Fibroblast of the aortic adventitia (primary cell): ENCODE measurements around the gene TRIM74. TPM values are rescaled to one million over a fixed set of nuclear protein-coding genes. Genes with fewer than 3 reads are reported as not detected.
"Not testable (repeated sequence)": the region's sequence is repeated elsewhere in the genome, so short reads cannot be mapped to it uniquely, and the experiment has no call there.

Source experiments
- DNase-seq: peaks from one replicate; pipeline ENCODE4 v3.0.0-alpha.2; 2010; ENCODE audit warnings: low read depth
- H3K4me3 ChIP-seq: 2 replicates; pipeline ENCODE4 v1.5.1; 2011; ENCODE audit warnings: low read depth, mild to moderate bottlenecking, control low read depth, low read length, moderate library complexity
- total RNA-seq: library from RNA; depleted of rRNA; stranded (reverse); fragments of >200 nt; gene quantifications from 2 replicates; pipeline ENCODE4 v1.2.3, GENCODE V29; 2012; ENCODE audit warnings: low replicate concordance

TRIM74 gene
- total RNA-seq, 1 donor: not detected

GRCh38 chr7:72961346-72961650 is 8.0 kb downstream of the TRIM74 start:
- DNase-seq, H3K4me3 ChIP-seq: not testable (repeated sequence)

- not testable (repeated sequence) for H3K4me3 ChIP-seq, DNase-seq
Observed at GRCh38 chr7:72960626-72961345, 8.5 kb downstream of the TRIM74 start.

GRCh38 chr7:72960029-72960428 is 9.2 kb downstream of the TRIM74 start:
- not testable (repeated sequence) for DNase-seq, H3K4me3 ChIP-seq

DNA sequence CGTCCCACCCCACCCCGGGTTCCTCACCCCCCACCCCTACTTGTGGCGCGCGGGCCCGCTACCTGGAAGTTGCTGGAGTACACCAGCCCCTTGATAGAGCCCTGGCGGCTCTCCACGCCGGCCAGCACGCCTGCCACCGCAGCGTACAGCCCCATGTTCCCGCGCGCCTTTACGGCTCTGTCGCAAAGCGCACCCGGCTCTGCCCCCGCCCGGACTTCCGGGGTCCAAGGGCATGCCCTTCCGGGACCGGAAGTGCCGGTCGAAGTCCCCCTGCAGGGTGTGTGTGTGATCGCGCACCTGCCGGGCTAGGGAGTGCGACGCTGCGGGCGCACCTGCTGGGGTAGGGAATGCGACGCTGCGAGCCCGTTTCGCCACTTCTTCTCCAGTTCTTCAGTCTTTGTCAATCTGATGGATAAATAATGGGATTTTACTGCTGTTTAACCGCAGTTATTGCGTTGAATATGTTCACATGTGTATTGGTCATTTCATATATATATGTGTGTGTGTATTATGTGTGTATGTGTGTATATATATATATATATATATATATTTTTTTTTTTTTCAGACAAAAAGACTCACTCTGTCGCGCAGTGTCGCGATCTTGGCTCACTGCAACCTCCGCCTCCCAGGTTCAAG is 14.6 kb downstream of the TRIM74 start:
- not testable (repeated sequence) for DNase-seq
- H3K4me3 ChIP-seq: peak overlapping the region; percentile 42

GRCh38 chr7:72953901-72954562 is 15.2 kb downstream of the TRIM74 start:
- H3K4me3 ChIP-seq: peak overlapping the region; percentile 49
- not testable (repeated sequence) for DNase-seq

DNA sequence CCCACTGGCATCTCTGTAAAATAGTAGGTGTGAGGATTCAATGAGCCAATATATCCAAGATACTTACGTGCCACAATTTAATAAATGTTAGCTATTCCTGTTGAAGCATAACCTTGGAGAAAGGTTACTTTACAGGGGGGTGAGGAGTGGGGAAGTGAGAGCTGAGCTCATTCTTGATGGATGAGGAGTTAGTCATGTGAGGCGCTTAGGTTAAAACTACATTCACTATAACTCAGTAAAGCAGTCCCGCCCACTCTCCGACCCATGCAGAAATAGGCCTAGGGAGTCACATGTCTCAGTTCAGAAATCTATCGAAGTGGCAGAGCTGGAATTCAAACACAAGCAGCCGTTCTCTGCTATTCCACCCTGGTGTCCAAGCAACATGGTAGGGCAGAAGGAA is 18.8 kb downstream of the TRIM74 start:
- not testable (repeated sequence) for H3K4me3 ChIP-seq, DNase-seq

GRCh38 chr7:72949686-72950085 is 19.6 kb downstream of the TRIM74 start:
- not testable (repeated sequence) for DNase-seq

DNA sequence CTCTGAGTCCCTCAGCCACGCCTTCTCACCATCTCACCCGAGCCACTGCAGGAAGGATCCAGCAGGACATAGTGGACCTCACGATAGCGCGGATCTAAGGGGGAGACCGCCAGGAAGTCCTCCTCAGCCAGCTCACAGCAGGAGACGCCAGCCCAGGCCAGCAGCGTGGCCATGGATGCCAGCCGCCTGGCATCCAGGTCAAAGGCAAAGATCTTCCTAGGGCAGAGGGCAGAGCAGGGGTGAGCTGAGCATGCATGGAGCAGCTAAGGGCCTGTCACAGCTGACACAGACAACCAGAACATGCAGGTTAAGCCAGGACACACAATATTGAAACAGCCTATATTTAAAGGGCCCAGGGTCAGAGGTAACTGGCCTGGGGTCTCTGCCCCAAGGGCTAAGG is 20.0 kb downstream of the TRIM74 start:
- DNase-seq, H3K4me3 ChIP-seq: not testable (repeated sequence)

More at GRCh38 chr7:72949686-72950085, 19.6 kb downstream of the TRIM74 start:
- H3K4me3 ChIP-seq: not testable (repeated sequence)

DNA sequence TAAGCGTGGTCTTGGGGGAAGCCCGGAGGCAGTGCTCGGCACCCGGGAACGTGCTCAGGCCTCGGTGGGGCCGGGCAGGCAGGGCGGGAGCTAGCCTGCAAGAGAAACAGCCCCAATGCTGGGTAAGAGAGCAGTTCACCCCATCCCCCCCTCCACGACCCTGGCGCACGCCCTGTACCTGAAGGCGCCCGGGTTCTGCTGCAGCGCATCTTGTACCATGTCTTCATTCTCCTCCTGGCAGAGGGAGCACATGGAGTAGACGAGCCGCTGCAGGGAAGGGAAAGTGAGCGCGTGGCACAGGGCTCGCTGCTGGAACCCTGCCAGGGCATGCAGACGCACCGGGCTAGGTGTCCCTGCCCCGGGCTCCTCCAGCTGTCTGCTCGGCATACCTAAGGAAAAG is 20.6 kb downstream of the TRIM74 start:
- DNase-seq, H3K4me3 ChIP-seq: not testable (repeated sequence)

- not testable (repeated sequence) for H3K4me3 ChIP-seq, DNase-seq
Observed at GRCh38 chr7:72946130-72946745, 23.0 kb downstream of the TRIM74 start.

GRCh38 chr7:72945597-72945996 is 23.7 kb downstream of the TRIM74 start:
- not testable (repeated sequence) for DNase-seq, H3K4me3 ChIP-seq

DNA sequence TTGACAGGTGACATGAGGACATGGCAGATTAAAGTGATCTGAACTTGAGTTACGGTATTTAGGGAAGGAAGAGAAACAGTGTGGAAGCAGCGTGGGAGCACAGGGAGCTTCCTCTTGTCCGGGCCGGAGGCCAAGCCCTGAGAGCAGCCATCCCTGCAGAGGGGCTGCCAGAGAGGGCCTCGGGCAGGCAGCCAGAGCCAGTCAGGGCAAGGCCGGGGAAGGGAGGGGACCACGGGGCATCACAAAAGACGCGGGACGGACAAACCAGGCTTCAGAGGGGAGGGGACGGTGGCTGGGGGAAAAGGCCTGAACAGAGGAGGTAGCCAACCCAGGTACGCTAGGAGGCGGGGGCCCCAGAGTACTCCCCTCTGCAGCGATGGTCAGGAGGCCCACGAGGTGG is 24.3 kb downstream of the TRIM74 start:
- not testable (repeated sequence) for H3K4me3 ChIP-seq, DNase-seq

- not testable (repeated sequence) for DNase-seq, H3K4me3 ChIP-seq
Observed at GRCh38 chr7:72942956-72943355, 26.3 kb downstream of the TRIM74 start.

DNA sequence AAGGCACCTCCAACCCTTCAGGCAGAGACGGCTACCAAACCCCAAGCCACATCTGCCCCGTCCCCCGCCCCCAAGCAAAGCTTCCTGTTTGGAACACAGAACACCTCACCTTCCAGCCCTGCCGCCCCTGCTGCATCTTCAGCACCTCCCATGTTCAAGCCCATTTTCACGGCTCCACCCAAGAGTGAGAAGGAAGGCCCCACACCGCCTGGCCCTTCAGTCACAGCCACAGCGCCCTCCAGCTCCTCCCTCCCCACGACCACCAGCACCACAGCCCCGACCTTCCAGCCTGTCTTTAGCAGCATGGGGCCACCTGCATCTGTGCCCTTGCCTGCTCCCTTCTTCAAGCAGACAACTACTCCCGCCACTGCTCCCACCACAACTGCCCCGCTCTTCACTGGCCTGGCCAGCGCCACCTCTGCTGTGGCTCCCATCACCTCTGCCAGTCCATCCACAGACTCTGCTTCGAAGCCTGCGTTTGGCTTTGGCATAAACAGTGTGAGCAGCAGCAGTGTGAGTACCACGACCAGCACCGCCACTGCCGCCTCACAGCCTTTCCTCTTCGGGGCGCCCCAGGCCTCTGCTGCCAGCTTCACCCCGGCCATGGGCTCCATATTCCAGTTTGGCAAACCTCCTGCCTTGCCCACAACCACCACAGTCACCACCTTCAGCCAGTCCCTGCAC is 27.1 kb downstream of the TRIM74 start:
- DNase-seq, H3K4me3 ChIP-seq: not testable (repeated sequence)

- DNase-seq, H3K4me3 ChIP-seq: not testable (repeated sequence)
Observed at GRCh38 chr7:72928216-72928615, 41.0 kb downstream of the TRIM74 start.

DNA sequence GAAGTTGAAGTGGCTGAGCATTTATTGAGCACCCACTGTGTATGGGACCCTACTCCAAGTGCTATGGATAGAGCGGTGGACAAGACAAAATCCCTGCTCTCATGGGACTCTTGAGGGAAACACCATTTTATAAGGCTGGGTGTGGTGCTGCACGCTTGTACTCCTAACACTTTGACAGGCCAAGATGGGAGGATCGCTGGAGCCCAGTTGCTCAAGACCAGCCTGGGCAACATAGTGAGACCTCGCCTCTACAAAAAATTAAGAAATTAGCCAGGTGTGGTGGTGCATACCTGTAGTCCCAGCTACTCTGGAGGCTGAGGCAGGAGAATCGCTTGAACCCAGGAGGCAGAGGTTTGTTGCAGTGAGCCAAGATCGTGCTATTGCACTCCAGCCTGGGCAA is 41.5 kb downstream of the TRIM74 start:
- not testable (repeated sequence) for H3K4me3 ChIP-seq, DNase-seq
